ENCODE data around the gene CRPPA.

CRPPA gene

DNA sequence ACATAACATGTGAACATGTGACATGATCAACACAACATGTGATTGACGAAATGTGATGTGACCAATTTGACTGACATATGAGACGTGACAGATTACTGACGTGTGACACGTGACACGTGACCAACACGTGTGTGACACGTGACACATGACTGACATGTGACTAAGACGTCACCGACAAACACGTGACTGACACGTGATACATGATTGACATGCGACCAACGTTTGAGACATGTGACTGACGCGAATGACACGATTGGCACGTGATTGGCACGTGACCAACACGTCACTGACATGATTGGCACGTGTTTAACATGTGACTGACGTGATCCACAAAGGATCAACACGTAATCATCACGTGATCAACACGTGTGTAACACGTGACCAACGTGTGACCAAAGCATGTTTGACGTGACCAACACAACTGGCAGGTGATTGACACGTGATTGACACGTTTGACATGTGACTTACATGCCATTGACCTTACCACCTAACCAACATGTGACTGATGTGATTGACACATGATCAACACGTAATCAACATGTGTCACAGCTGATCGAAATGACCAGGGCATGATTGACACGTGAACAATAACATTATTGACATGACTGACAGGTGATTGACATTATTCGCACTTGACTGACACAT lies 23.7 kb downstream of the CRPPA start (continued):
- TF ChIP-seq HIC1 (tag by site-specific recombination; IDR thresholded peaks at IDR 0.05) = no peak
- TF ChIP-seq ZNF600 (tag by site-specific recombination; IDR thresholded peaks at IDR 0.05) = no peak
- no peak for TF ChIP-seq ZBTB11 (tag by site-specific recombination; conservative IDR thresholded peaks at IDR 0.05; ENCODE audit: low read depth)
- no peak for TF ChIP-seq ZNF571 (tag by site-specific recombination; IDR thresholded peaks at IDR 0.05)
- no peak for TF ChIP-seq ZBTB17 (tag by site-specific recombination; IDR thresholded peaks at IDR 0.05)
- TF ChIP-seq ZNF19 (tag by site-specific recombination; IDR thresholded peaks at IDR 0.05; ENCODE audit: low read depth) = no peak
- TF ChIP-seq ZNF707 (tag by site-specific recombination; IDR thresholded peaks at IDR 0.05) = no peak

DNA sequence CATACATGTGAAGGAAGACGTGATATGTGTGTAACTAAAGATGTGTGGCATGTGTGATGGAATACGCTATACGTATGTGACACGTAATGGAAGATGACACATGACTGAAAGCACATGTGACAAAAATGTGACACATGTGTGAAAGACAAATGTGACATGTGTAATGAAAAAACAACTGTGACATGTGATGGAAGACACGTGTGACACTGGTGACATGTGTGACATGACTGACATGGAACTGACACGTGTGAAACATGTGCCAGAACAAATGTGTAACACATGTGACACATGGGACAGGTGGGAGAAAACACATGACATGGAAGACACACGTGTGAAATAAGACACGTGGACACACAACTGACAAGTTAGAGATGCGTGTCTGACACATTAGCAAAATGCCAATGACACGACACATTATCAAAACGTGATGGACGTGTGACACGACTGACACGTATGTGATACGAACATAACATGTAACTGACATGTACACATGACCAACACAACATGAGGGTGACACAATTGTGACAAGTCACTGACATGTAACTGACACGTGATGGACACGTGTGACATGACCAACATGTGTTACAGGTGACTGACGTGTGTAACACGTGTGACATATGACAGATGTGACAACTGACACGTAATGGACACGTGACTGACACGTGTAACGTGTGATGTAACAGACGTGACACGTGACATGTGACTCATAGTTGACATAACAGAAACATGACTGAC lies 24.4 kb downstream of the CRPPA start:
- Histone ChIP-seq H3K4me3 (ENCODE audit: low read depth, low read length) (no peak overlapping the region), H3K9me3 (ENCODE audit: control insufficient read depth, insufficient read depth, low read depth, low read length) (no peaks in the 10 kb centered on the region), H3K36me3 (ENCODE audit: control insufficient read depth in 2 of 2, insufficient read depth in 1 of 2, low read length in 2 of 2) (no peaks in the 10 kb centered on the region), H3K4me1 (ENCODE audit: control insufficient read depth, insufficient read depth, low read length) (no peaks in the 10 kb centered on the region), H3K27ac (ENCODE audit: extremely low read depth, low read depth, low read length) (no peak overlapping the region)
- CTCF ChIA-PET = no interaction called here
- TF ChIP-seq ZNF23 (tag by site-specific recombination; IDR thresholded peaks at IDR 0.05; ENCODE audit: borderline replicate concordance) = no peak
- TF ChIP-seq GFI1B (tag by site-specific recombination; IDR thresholded peaks at IDR 0.05) = no peak
- TF ChIP-seq ZNF513 (tag by site-specific recombination; IDR thresholded peaks at IDR 0.05) = no peak
- no peak for TF ChIP-seq ZNF777 (tag by site-specific recombination; IDR thresholded peaks at IDR 0.05; ENCODE audit: borderline replicate concordance)
- TF ChIP-seq ZNF692 (tag by site-specific recombination; IDR thresholded peaks at IDR 0.05) = no peak
- POLR2A ChIA-PET = no interaction called here

DNA sequence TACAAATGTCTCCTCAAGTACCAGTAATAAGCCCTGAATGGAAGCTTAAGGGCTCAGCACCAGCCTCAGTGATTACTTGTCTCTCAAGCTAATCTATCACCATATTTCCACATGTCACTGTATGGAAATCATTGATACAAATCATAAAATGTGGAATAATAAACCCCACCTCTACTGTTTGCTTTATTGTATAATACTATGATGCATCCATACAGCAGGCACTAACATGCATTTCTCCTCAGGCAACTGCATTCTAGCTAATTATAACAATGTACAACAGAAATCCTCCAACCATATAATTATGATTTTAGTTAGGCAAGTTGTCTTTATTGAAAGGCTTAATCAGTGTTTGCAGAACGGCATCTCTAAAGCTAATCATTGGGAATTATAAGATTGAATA lies 26.2 kb downstream of the CRPPA start:
- TF ChIP-seq ZNF549 (tag by site-specific recombination; IDR thresholded peaks at IDR 0.05) = no peak
- TF ChIP-seq ZNF24 (tag by site-specific recombination; IDR thresholded peaks at IDR 0.05) = no peak
- CTCF ChIA-PET = interaction anchor here (0.6 to 1.1 kb wide), 3 partner anchors 60 to 1429 kb away, joined by 3 to 4 read pairs (median 3); no protein-coding TSS in a partner anchor
- POLR2A ChIA-PET = no interaction called here
- no peaks in the 10 kb centered on the region for H3K36me3 ChIP-seq (ENCODE audit: control insufficient read depth in 2 of 2, insufficient read depth in 1 of 2, low read length in 2 of 2)
- H3K4me3 ChIP-seq (ENCODE audit: low read depth, low read length) = no peak overlapping the region
- no peaks in the 10 kb centered on the region for H3K9me3 ChIP-seq (ENCODE audit: control insufficient read depth, insufficient read depth, low read depth, low read length)
- H3K4me1 ChIP-seq (ENCODE audit: control insufficient read depth, insufficient read depth, low read length) = no peaks in the 10 kb centered on the region
- H3K27ac ChIP-seq (ENCODE audit: extremely low read depth, low read depth, low read length) = no peak overlapping the region

Measured in HEK293 (cell line).